HEK293T (cell line): Measurements from ENCODE around the gene JAKMIP2.

Experiments
- ARNT ChIP-seq: fragments of 450-650 bp; IDR thresholded peaks from 2 replicates; pipeline ENCODE4 v1.6.1; 2017; ENCODE audit warnings: mild to moderate bottlenecking
- BHLHE40 ChIP-seq: fragments of 450-650 bp; IDR thresholded peaks from 2 replicates; pipeline ENCODE4 v1.6.1; 2016; ENCODE audit warnings: mild to moderate bottlenecking, moderate library complexity, borderline replicate concordance
- FOXA1 ChIP-seq: fragments of 450-650 bp; IDR thresholded peaks from 2 replicates; pipeline ENCODE4 v1.6.1; 2016; ENCODE audit warnings: mild to moderate bottlenecking
- FOXK2 ChIP-seq: fragments of 450-650 bp; IDR thresholded peaks from 2 replicates; pipeline ENCODE4 v1.6.1; 2016; ENCODE audit warnings: mild to moderate bottlenecking
- FOXM1 ChIP-seq: fragments of 450-650 bp; IDR thresholded peaks from 2 replicates; pipeline ENCODE4 v1.6.1; 2017; ENCODE audit warnings: mild to moderate bottlenecking, borderline replicate concordance
- HDGF ChIP-seq: fragments of 450-650 bp; IDR thresholded peaks from 2 replicates; pipeline ENCODE4 v1.6.1; 2017; ENCODE audit warnings: antibody characterized with exemption, borderline replicate concordance
- L3MBTL2 ChIP-seq: fragments of 450-650 bp; conservative IDR thresholded peaks from 2 replicates; pipeline ENCODE4 v1.6.1; 2016; ENCODE audit warnings: mild to moderate bottlenecking
- SP1 ChIP-seq: fragments of 450-650 bp; IDR thresholded peaks from 2 replicates; pipeline ENCODE4 v1.6.1; 2017
- SUZ12 ChIP-seq: fragments of 450-650 bp; IDR thresholded peaks from 2 replicates; pipeline ENCODE4 v1.6.1; 2016; ENCODE audit warnings: mild to moderate bottlenecking
- TARDBP ChIP-seq: fragments of 450-650 bp; IDR thresholded peaks from 2 replicates; pipeline ENCODE4 v1.6.1; 2016
- ZNF384 ChIP-seq: fragments of 450-650 bp; IDR thresholded peaks from 2 replicates; pipeline ENCODE4 v1.6.1; 2016
- TF ChIP-seq, protein P1 (sequence below): fragments of 450-650 bp; IDR thresholded peaks from 2 replicates; pipeline ENCODE4 v1.6.1; 2016

DNA sequence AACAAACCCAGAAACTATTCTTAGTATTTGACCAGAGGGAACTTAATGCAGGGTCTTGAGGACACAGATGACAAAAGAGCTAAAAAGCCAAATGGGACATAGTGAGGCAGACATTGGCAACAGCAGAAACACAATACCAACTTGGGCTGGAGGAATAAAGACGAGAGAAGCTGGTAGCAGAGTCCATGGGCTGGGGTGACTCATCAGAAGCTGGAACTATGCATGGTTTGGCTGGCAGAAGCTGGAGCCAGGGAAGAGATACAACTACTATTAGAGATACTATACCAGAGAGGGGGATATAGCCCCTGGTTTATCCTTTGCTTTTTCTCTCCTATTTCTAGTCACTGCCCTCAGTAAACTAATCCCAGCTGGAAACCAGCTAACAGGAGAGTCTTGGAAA lies 243.5 kb downstream of the JAKMIP2 start:
- no peak for TF ChIP-seq HDGF
- no peak for TF ChIP-seq FOXM1
- TF ChIP-seq SUZ12, result no peak
- TF ChIP-seq SP1, result no peak
- TF ChIP-seq ARNT, result no peak
- TF ChIP-seq BHLHE40, result no peak
- TF ChIP-seq L3MBTL2, result no peak
- TF ChIP-seq TARDBP, result no peak
- TF ChIP-seq FOXK2, result no peak
- TF ChIP-seq FOXA1, result no peak
- TF ChIP-seq, protein P1, sequence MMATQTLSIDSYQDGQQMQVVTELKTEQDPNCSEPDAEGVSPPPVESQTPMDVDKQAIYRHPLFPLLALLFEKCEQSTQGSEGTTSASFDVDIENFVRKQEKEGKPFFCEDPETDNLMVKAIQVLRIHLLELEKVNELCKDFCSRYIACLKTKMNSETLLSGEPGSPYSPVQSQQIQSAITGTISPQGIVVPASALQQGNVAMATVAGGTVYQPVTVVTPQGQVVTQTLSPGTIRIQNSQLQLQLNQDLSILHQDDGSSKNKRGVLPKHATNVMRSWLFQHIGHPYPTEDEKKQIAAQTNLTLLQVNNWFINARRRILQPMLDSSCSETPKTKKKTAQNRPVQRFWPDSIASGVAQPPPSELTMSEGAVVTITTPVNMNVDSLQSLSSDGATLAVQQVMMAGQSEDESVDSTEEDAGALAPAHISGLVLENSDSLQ, result no peak
- no peak for TF ChIP-seq ZNF384
